Keratinocyte (primary cell): ENCODE results near the gene EFCAB9. TPM values are rescaled to one million over a fixed set of nuclear protein-coding genes. Genes with fewer than 3 reads are reported as not detected.

ENCODE experiments used
- DNase-seq: peaks from one replicate; pipeline ENCODE4 v3.0.0-alpha.2; 2011; ENCODE audit warnings: low read depth, missing footprints, low spot score
- FAIRE-seq: peaks from 2 replicates; lab custom pipeline; 2011; peaks lifted over from hg19 to GRCh38; lab: Jason Lieb, UNC
- H2AFZ ChIP-seq: 2 replicates; pipeline ENCODE4 v1.6.0; 2012; ENCODE audit warnings: low read length, control low read depth, inconsistent platforms; ENCODE audit not compliant: control insufficient read depth
- H3K27ac ChIP-seq: 2 replicates; pipeline ENCODE4 v1.5.1; 2011; ENCODE audit warnings: low read length; ENCODE audit not compliant: control insufficient read depth, insufficient read depth
- H3K27me3 ChIP-seq: 3 replicates; pipeline ENCODE4 v1.6.0; 2011; ENCODE audit warnings: low read length; ENCODE audit not compliant: control insufficient read depth, insufficient read depth; ENCODE audit errors: extremely low read depth
- H3K36me3 ChIP-seq, 2 experiments: 2 replicates in 1 of 2; 3 replicates in 1 of 2; pipeline ENCODE4 v1.5.1; 2011; ENCODE audit warnings: low read length in 2 of 2, mild to moderate bottlenecking in 1 of 2; ENCODE audit not compliant: control insufficient read depth in 2 of 2, insufficient read depth in 2 of 2; ENCODE audit errors: extremely low read depth in 1 of 2
- H3K4me1 ChIP-seq: 3 replicates; pipeline ENCODE4 v1.5.1; 2011; ENCODE audit warnings: low read length; ENCODE audit not compliant: control insufficient read depth, insufficient read depth; ENCODE audit errors: extremely low read depth
- H3K4me2 ChIP-seq: 3 replicates; pipeline ENCODE4 v1.6.0; 2011; ENCODE audit warnings: low read depth, low read length; ENCODE audit not compliant: control insufficient read depth, insufficient read depth; ENCODE audit errors: extremely low read depth
- H3K4me3 ChIP-seq, 3 experiments: fragments of 200-600 bp in 1 of 3; sonication (generic) in 1 of 3; 2 replicates in 2 of 3; 3 replicates in 1 of 3; pipeline ENCODE4 v1.5.1; 2011 to 2016; ENCODE audit warnings: low read length in 3 of 3, mild to moderate bottlenecking in 3 of 3, control low read depth in 2 of 3, inconsistent platforms in 1 of 3, low read depth in 1 of 3, mixed read lengths in 1 of 3, mixed run types in 1 of 3, moderate library complexity in 1 of 3; ENCODE audit not compliant: control insufficient read depth in 2 of 3, insufficient read depth in 2 of 3; ENCODE audit errors: extremely low read depth in 1 of 3
- H3K79me2 ChIP-seq: 2 replicates; pipeline ENCODE4 v1.6.0; 2012; ENCODE audit warnings: low read length; ENCODE audit not compliant: control insufficient read depth, insufficient read depth
- H3K9ac ChIP-seq: 3 replicates; pipeline ENCODE4 v1.6.0; 2011; ENCODE audit warnings: low read length; ENCODE audit not compliant: control insufficient read depth, insufficient read depth; ENCODE audit errors: extremely low read depth
- H3K9me1 ChIP-seq: 3 replicates; pipeline ENCODE4 v1.6.0; 2011; ENCODE audit warnings: low read length; ENCODE audit not compliant: control insufficient read depth, insufficient read depth; ENCODE audit errors: extremely low read depth
- H3K9me3 ChIP-seq: 2 replicates; pipeline ENCODE4 v1.5.1; 2012; ENCODE audit warnings: low read depth, low read length; ENCODE audit not compliant: control insufficient read depth
- H4K20me1 ChIP-seq: 3 replicates; pipeline ENCODE4 v1.6.0; 2011; ENCODE audit warnings: low read length; ENCODE audit not compliant: control insufficient read depth, insufficient read depth; ENCODE audit errors: extremely low read depth
- EZH2 ChIP-seq: IDR thresholded peaks from one replicate; pipeline ENCODE4 v1.6.1; 2012; ENCODE audit warnings: inconsistent platforms, mild to moderate bottlenecking, low read length, moderate library complexity
- dilution Hi-C: fragments of 300-500 bp; cut with MboI; formaldehyde crosslinking; loops from one replicate; pipeline ENCODE4 v1.7.0; 2020; ENCODE audit warnings: low sequenced_read_pairs; ENCODE audit not compliant: extremely low pct_ligation_motif_present
- polyA plus RNA-seq, 5 experiments: library from polyadenylated mRNA; depleted of rRNA in 3 of 5; stranded (reverse) in 3 of 5; stranded (forward) in 1 of 5; unstranded in 1 of 5; fragments of >200 nt; gene quantifications; 1 replicate in 1 of 5; 2 replicates in 3 of 5; 3 replicates in 1 of 5; pipeline versions ENCODE4 v1.2.1 to v1.2.3, GENCODE V29; 2011 to 2012; ENCODE audit warnings: missing spikeins in 2 of 5, low read depth in 1 of 5, low replicate concordance in 1 of 5
- TF ChIP-seq, protein P1 (sequence below), 3 experiments: IDR thresholded peaks in 1 of 3; conservative IDR thresholded peaks in 1 of 3; optimal IDR thresholded peaks in 1 of 3; 2 replicates in 2 of 3; 3 replicates in 1 of 3; pipeline versions ENCODE3 to v1.5.1; 2011; ENCODE audit warnings: low read length in 3 of 3, mild to moderate bottlenecking in 3 of 3, moderate library complexity in 2 of 3, control low read depth in 1 of 3, inconsistent platforms in 1 of 3; ENCODE audit not compliant: insufficient read depth in 2 of 3; ENCODE audit errors: extremely low read depth in 1 of 3

The EFCAB9 gene
- polyA plus RNA-seq, 1 donor (not counting 4 experiments of a cell fraction or from before 2014, with no cell fraction given) = not detected

DNA sequence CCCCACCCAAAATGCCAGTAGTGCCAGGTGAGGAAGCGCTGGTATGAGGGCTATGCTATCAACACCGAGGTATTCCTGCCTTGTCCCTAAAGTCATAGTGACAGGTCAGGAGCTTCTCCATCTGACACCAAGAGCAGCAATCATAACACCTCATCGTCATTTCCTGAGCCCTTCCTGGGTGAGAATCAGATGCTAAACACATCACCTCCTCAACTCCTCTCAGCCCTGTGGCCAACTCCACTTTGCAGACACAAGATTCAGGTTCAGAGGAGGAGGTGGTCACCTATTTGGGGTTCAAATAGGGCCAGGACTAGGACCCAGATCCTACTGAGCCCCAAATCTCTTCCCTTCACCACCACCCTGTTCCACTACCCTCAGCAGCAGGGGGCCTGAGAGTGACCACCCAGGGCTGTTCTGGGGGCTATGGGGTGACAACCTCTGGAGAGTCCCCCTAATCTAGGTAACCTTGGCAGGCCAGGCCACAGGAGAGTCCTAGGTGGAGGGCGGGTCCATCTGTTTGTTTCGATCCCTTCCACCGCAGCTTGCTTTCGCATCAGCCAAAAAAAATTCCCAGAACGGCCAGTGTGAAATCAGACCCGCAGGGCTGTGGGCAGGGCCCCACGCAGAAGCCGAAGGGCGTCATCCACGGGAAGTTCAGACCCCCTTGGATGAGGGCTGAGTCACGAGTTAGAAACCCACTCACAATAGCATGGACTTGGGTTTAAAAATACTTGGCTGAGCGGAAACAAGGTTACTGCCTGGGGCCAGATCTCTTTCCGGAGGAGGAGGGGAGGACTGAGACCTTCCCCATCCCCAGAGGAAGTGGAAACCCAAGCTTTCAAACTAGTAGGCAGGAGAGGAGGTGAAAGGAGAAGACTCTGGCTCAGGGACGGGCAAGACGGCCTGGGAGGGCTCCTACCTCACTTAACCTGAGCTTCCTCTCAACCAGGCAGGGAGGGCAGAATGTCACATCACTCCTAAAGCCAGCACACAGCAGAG lies 14.7 kb upstream of the EFCAB9 start:
- Histone ChIP-seq H3K27me3 (no peaks in the 10 kb centered on the region), H3K36me3 (peaks cover 6 to 10% of the 10 kb centered on the region in 2 experiments), H3K9me1 (no peaks in the 10 kb centered on the region), H3K27ac (peak overlapping the region; percentile 13), H2AFZ (no peak overlapping the region), H3K9ac (no peak overlapping the region), H3K4me1 (peaks cover 25% of the 10 kb centered on the region), H4K20me1 (peaks cover 17% of the 10 kb centered on the region), H3K4me2 (peak overlapping the region; percentile 50), H3K4me3 (no peak overlapping the region), H3K79me2 (peaks cover 81% of the 10 kb centered on the region), H3K9me3 (no peaks in the 10 kb centered on the region)
- TF ChIP-seq, protein P1, sequence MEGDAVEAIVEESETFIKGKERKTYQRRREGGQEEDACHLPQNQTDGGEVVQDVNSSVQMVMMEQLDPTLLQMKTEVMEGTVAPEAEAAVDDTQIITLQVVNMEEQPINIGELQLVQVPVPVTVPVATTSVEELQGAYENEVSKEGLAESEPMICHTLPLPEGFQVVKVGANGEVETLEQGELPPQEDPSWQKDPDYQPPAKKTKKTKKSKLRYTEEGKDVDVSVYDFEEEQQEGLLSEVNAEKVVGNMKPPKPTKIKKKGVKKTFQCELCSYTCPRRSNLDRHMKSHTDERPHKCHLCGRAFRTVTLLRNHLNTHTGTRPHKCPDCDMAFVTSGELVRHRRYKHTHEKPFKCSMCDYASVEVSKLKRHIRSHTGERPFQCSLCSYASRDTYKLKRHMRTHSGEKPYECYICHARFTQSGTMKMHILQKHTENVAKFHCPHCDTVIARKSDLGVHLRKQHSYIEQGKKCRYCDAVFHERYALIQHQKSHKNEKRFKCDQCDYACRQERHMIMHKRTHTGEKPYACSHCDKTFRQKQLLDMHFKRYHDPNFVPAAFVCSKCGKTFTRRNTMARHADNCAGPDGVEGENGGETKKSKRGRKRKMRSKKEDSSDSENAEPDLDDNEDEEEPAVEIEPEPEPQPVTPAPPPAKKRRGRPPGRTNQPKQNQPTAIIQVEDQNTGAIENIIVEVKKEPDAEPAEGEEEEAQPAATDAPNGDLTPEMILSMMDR (optimal IDR thresholded peaks at IDR 0.05 in 1 of 3, IDR thresholded peaks at IDR 0.05 in 1 of 3, conservative IDR thresholded peaks at IDR 0.05 in 1 of 3; ENCODE audit: extremely low read depth in 1 of 3, insufficient read depth in 2 of 3, low read length in 3 of 3) = no peak
- TF ChIP-seq EZH2 = no peak
- DNase-seq = no peak
- dilution Hi-C loops = no loop called here
- FAIRE-seq = no peak

DNA sequence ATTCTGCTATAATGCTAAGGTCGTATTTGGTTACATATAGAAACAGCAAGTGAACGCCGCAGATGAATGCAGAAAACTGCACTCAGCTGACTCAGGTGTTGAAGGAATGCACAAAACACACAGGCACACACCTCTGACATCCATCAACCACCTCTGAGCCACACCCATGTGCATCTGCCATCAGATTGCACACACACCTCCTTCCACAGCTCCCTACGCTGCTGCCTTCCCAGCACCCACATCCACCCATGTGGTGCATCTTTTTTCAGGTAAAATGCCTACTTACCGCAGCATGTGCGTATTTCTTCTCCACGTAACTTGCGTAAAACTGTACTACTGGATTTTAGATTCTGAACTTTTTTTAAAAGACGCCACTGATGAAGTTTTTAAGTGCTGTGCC lies 13.0 kb upstream of the EFCAB9 start:
- peak; percentile 36 for FAIRE-seq
- dilution Hi-C loops = no loop called here
- Histone ChIP-seq H3K79me2 (peaks cover 83% of the 10 kb centered on the region), H3K4me2 (no peak overlapping the region), H3K9ac (no peak overlapping the region), H3K27me3 (no peaks in the 10 kb centered on the region), H3K4me3 (no peak overlapping the region), H3K9me1 (no peaks in the 10 kb centered on the region), H3K9me3 (no peaks in the 10 kb centered on the region), H3K27ac (no peak overlapping the region), H2AFZ (no peak overlapping the region), H3K36me3 (peaks cover 6 to 9% of the 10 kb centered on the region in 2 experiments), H4K20me1 (peaks cover 13% of the 10 kb centered on the region), H3K4me1 (peaks cover 21% of the 10 kb centered on the region)
- TF ChIP-seq, protein P1 (optimal IDR thresholded peaks at IDR 0.05 in 1 of 3, IDR thresholded peaks at IDR 0.05 in 1 of 3, conservative IDR thresholded peaks at IDR 0.05 in 1 of 3; ENCODE audit: extremely low read depth in 1 of 3, insufficient read depth in 2 of 3, low read length in 3 of 3) = no peak
- TF ChIP-seq EZH2 = no peak
- DNase-seq = no peak
